Activated CD4-positive, alpha-beta T cell treated with anti-CD3 and anti-CD28 coated beads for 36 hours (primary cell): ENCODE data around the gene KDM5A. TPM values are rescaled to one million over a fixed set of nuclear protein-coding genes. Genes with fewer than 3 reads are reported as not detected.

ENCODE experiments used
- ATAC-seq: fragments of 200-7000 bp; cut with Tn5 transposase; one replicate; pipeline ENCODE4 v1.10.0; 2021; ENCODE audit warnings: mild to moderate bottlenecking, moderate library complexity
- CTCF ChIA-PET: fragments of 350-600 bp; sonication (Branson Sonifier 250); formaldehyde crosslinking; loops from one replicate; lab custom pipeline; 2021; ENCODE audit warnings: antibody characterized with exemption; lab: Charles Lee
- POLR2A ChIA-PET: fragments of 350-600 bp; sonication (Branson Sonifier 250); formaldehyde crosslinking; loops from one replicate; lab custom pipeline; 2021; ENCODE audit warnings: antibody characterized with exemption, inconsistent platforms; lab: Charles Lee
- DNase-seq: peaks from one replicate; pipeline ENCODE4 v3.0.0-alpha.2; 2020
- H3K27ac Mint-ChIP-seq: one replicate; pipeline ENCODE4 v1.8.0; 2021; ENCODE audit warnings: mixed read lengths
- H3K27me3 Mint-ChIP-seq: one replicate; pipeline ENCODE4 v1.8.0; 2021; ENCODE audit warnings: mixed read lengths
- H3K36me3 Mint-ChIP-seq: one replicate; pipeline ENCODE4 v1.8.0; 2021; ENCODE audit warnings: low read depth, mixed read lengths
- H3K4me1 Mint-ChIP-seq: one replicate; pipeline ENCODE4 v1.8.0; 2021; ENCODE audit warnings: mixed read lengths
- H3K4me3 Mint-ChIP-seq: one replicate; pipeline ENCODE4 v1.8.0; 2021; ENCODE audit warnings: mild to moderate bottlenecking, moderate library complexity, mixed read lengths
- H3K9me3 Mint-ChIP-seq: one replicate; pipeline ENCODE4 v1.8.0; 2021; ENCODE audit warnings: low read depth, mixed read lengths
- intact Hi-C, 2 experiments: fragments of 100-400 bp; cut with DNase I in 1 of 2; cut with micrococcal nuclease in 1 of 2; formaldehyde crosslinking; loops; one replicate each; pipeline versions ENCODE4 v1.14.2 to v1.15.1; 2022 to 2024; cut with DNase I, micrococcal nuclease
- total RNA-seq, 2 experiments: library from RNA; stranded (reverse); gene quantifications; one replicate each; pipeline ENCODE4 v1.2.3, GENCODE V29; 2021

KDM5A gene
- total RNA-seq, 2 experiments from 2014 or later: 40.3 to 58.7 TPM

DNA sequence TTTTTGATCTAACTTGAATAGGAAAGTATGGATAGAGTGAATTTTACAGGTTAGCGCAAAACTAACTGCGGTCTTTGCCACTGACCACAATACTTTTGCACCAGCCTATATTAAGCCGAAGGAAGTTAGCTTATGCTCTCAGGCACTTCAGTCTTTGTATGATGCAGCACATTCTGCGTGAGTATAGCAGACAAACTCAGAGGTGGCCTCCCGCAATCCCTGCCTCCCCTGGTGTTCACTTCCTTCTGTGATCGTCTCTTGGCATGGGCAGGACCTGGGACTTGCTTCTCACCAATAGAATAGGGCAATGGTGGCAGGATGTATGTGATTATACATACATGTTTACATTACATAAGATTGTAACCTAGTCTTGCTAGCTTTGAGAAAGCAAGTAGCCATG lies 116.2 kb downstream of the KDM5A start:
- ChIA-PET POLR2A (interaction anchor here (0.7 kb wide), 1 partner anchor 28 kb away, joined by 3 read pairs; no protein-coding TSS in a partner anchor), CTCF (interaction anchor here (0.6 to 0.9 kb wide), 2 partner anchors 13 to 180 kb away, joined by 3 to 7 read pairs; no protein-coding TSS in a partner anchor)
- ATAC-seq: peak; percentile 17

DNA sequence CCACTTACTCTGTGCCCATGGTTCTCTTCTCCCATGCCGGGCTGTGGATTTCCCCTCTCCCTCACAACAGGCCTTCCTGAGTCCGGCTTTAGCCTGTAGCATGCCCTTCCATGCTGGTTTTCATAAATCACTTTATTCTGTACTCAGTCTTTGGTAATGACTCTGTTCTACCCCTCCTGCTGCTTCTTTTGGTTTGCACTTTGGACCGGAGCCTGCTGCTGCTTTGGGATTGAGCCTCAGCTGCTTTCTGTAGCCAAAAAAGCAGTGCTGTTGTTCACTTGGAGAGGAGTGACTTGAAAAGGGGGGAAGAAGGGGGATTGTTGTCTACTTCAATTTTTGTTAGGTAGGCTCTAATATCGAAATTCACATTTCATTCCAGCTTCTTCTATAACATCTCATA lies 118.0 kb downstream of the KDM5A start:
- Mint-ChIP-seq H3K9me3 (no peaks in the 10 kb centered on the region), H3K27me3 (peaks cover 1% of the 10 kb centered on the region), H3K4me1 (peaks cover 2% of the 10 kb centered on the region), H3K27ac (no peak overlapping the region), H3K4me3 (no peak overlapping the region), H3K36me3 (no peaks in the 10 kb centered on the region)
- DNase-seq (no peak), ATAC-seq (no peak)
- ChIA-PET CTCF (interaction anchor here (0.6 kb wide), 2 partner anchors 8 to 21 kb away, joined by 3 read pairs; no protein-coding TSS in a partner anchor), POLR2A (no interaction called here)
- intact Hi-C loops: no loop called here

More for the DNA sequence above, 116.2 kb downstream of the KDM5A start:
- Mint-ChIP-seq H3K27ac (no peak overlapping the region), H3K9me3 (no peaks in the 10 kb centered on the region), H3K4me3 (no peak overlapping the region), H3K27me3 (no peaks in the 10 kb centered on the region), H3K4me1 (peaks cover 2% of the 10 kb centered on the region), H3K36me3 (no peaks in the 10 kb centered on the region)
- no peak for DNase-seq
- intact Hi-C loops: no loop called here

DNA sequence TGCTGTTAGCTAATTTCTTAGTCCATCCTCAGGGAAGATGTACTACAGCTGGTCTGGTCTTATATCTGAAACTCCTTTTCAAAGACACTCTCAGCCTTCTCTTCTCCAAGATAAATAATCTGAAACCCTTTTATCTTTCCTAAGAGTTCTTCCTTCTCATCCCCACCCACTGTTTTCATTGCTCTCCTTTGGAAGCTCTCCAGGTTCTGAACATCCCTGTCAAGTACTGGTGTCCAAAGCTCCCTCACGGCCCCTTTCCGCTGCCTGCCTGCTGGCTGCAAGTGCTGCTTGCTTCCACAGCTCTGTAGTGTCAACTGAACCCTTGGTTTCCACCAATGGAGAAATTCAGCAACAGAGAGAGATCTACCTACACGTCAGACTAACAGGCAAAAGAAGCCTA lies 119.9 kb downstream of the KDM5A start:
- CTCF ChIA-PET: interaction anchor here (0.5 to 1.1 kb wide), 2 partner anchors 33 to 325 kb away, joined by 3 to 4 read pairs; no protein-coding TSS in a partner anchor
- H3K27ac Mint-ChIP-seq: no peak overlapping the region
- no peaks in the 10 kb centered on the region for H3K36me3 Mint-ChIP-seq
- no peak overlapping the region for H3K4me3 Mint-ChIP-seq
- POLR2A ChIA-PET: no interaction called here
- H3K4me1 Mint-ChIP-seq: peaks cover 12% of the 10 kb centered on the region
- no peak for DNase-seq
- intact Hi-C loops: no loop called here
- peaks cover 1% of the 10 kb centered on the region for H3K27me3 Mint-ChIP-seq
- H3K9me3 Mint-ChIP-seq: no peaks in the 10 kb centered on the region
- ATAC-seq: no peak

DNA sequence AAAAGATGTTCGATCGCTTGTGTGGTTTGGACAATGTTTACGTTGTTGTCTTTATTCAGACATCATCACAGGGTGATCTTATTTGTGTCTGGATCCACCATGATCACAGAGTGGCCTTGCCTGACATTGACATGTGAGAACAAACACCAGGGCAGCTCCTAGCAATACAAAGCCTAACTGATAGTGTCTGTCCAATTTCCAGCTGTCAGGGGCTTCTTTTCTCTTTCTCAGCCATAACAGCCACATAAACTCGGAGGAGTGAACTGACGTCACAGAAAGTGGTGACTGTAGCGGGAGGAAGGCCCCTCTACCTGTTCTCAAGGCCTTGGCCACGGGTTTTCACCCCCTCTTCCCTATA lies 120.7 kb downstream of the KDM5A start:
- no peak overlapping the region for H3K27ac Mint-ChIP-seq
- no peaks in the 10 kb centered on the region for H3K36me3 Mint-ChIP-seq
- H3K4me3 Mint-ChIP-seq: no peak overlapping the region
- ChIA-PET POLR2A (no interaction called here), CTCF (interaction anchor here (0.5 kb wide), 1 partner anchor 326 kb away, joined by 3 read pairs; no protein-coding TSS in a partner anchor)
- H3K27me3 Mint-ChIP-seq: peaks cover 1% of the 10 kb centered on the region
- ATAC-seq: no peak
- DNase-seq: no peak
- peaks cover 15% of the 10 kb centered on the region for H3K4me1 Mint-ChIP-seq
- intact Hi-C loops: no loop called here
- H3K9me3 Mint-ChIP-seq: no peaks in the 10 kb centered on the region

DNA sequence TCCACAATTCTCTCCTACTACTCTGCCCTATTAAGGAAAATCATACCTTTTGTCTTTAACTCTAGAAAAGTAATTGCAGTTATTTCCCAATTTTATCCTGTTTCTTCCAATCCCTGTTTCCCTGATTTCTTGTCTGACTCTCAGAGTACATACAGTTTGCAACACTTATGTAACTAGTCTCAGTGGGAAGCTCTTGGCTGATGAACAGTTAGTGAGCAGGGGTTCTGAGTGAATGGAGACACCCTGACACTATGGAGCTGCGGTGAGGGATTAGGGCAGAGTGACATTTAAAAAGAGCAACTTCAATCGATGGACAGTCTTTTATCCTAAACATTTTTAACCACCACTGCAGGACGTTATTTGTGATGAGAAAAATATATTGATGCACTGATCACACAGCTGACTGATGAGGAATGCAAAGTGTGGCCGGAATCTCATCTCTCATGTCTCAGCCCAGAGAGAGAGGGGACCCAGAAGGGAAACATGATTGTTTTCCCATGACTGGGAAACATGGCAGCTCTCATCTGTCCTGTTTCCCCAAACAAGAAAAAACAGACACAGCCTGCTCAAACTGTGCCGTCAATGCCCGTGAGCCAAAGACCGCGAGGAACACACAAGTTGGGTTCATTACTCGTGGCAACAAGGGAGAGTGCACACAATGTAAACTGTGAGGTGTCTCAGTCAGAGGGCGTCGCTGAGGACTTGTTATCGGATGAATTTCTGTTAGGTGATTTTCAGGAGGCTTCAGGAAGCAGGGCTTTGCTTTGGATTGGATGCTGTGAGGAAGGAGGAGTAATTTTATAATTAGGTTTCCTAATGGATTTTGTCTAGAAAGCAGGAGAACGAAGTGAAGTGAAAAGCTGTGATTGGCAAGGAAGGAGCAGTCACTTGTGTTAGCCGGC lies 121.3 kb downstream of the KDM5A start:
- ChIA-PET POLR2A (no interaction called here), CTCF (interaction anchor here (0.7 kb wide), 1 partner anchor 23 kb away, joined by 4 read pairs; no protein-coding TSS in a partner anchor)
- no peak overlapping the region for H3K27ac Mint-ChIP-seq

DNA sequence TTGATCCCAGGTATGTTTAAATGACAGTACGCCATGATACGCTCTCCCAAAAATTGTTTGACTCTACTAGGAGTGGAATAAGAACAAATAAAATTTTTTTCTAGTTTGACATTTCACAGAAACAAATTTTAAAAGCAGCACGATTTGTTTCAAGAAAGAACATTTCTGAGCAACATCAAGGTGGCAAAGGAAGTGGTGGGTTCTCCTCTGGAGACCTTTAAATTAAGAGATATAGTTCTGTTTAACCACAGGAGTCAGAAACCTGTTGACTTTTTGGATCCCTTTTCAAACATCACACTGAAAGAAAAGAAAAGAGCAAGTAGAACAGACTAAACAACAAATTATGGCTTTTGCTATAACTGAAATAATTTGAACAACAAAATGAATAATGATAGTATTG lies 124.0 kb downstream of the KDM5A start:
- Mint-ChIP-seq H3K4me3 (no peak overlapping the region), H3K9me3 (no peaks in the 10 kb centered on the region), H3K27me3 (peaks cover 1% of the 10 kb centered on the region), H3K4me1 (peaks cover 14% of the 10 kb centered on the region), H3K27ac (no peak overlapping the region), H3K36me3 (no peaks in the 10 kb centered on the region)
- intact Hi-C loops: no loop called here
- ChIA-PET CTCF (no interaction called here), POLR2A (no interaction called here)
- ATAC-seq (no peak), DNase-seq (no peak)

More for the DNA sequence above, 121.3 kb downstream of the KDM5A start:
- DNase-seq (no peak), ATAC-seq (no peak)
- Mint-ChIP-seq H3K4me1 (peaks cover 15% of the 10 kb centered on the region), H3K36me3 (no peaks in the 10 kb centered on the region), H3K27me3 (peaks cover 1% of the 10 kb centered on the region), H3K9me3 (no peaks in the 10 kb centered on the region), H3K4me3 (no peak overlapping the region)
- intact Hi-C loops: no loop called here

DNA sequence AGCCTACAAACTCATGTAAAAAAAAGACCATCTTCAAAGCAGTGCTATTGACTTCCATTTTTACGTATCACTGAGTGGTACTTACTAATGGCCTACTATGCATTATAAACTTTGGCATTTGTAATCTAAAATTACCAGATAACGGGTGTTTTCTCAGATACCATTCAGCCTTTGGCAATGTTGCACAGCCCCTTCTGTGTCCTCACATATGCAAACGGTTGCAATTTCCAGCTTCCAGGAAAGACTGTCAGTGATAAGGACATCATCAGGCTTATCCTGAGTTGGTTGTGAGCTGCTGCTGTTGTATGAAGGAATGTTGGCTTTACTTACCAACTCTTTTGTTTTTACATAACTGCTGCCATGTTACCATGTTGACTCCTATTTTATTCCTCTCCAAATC lies 124.9 kb downstream of the KDM5A start:
- peaks cover 14% of the 10 kb centered on the region for H3K4me1 Mint-ChIP-seq
- ChIA-PET CTCF (interaction anchor here (0.7 kb wide), 1 partner anchor 86 kb away, joined by 3 read pairs; no protein-coding TSS in a partner anchor), POLR2A (no interaction called here)
- H3K27ac Mint-ChIP-seq: no peak overlapping the region
- no peak for DNase-seq
- no peaks in the 10 kb centered on the region for H3K9me3 Mint-ChIP-seq
- H3K36me3 Mint-ChIP-seq: no peaks in the 10 kb centered on the region
- ATAC-seq: no peak
- H3K27me3 Mint-ChIP-seq: peaks cover 3% of the 10 kb centered on the region
- H3K4me3 Mint-ChIP-seq: no peak overlapping the region
- intact Hi-C loops: no loop called here

DNA sequence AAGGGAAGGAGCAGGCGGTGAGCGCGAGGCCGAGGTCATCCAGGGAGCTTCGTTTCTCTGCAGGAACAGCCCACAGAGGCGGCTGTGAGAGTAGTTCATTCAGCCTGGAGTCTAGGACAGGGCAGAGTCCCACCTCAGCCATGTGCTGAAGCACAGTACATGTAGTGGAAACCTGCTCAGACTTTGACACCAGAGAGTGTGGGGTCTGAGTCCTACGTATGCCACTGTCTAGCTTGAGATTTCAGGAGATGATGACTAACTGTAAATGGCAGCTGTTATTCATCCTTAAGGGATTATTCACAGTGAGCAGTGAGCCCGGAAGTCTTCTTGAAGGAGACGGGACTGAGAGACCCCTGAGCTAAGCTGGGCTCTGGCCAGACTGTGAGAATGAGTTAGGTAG lies 125.5 kb downstream of the KDM5A start:
- H3K27ac Mint-ChIP-seq: no peak overlapping the region
- CTCF ChIA-PET: interaction anchor here (0.8 kb wide), 1 partner anchor 22 kb away, joined by 3 read pairs; no protein-coding TSS in a partner anchor
- peaks cover 5% of the 10 kb centered on the region for H3K27me3 Mint-ChIP-seq
- H3K4me1 Mint-ChIP-seq: peaks cover 14% of the 10 kb centered on the region
- ATAC-seq (no peak), DNase-seq (no peak)
- intact Hi-C loops: no loop called here
- POLR2A ChIA-PET: no interaction called here
- H3K9me3 Mint-ChIP-seq: no peaks in the 10 kb centered on the region
- H3K36me3 Mint-ChIP-seq: no peaks in the 10 kb centered on the region
- H3K4me3 Mint-ChIP-seq: no peak overlapping the region

DNA sequence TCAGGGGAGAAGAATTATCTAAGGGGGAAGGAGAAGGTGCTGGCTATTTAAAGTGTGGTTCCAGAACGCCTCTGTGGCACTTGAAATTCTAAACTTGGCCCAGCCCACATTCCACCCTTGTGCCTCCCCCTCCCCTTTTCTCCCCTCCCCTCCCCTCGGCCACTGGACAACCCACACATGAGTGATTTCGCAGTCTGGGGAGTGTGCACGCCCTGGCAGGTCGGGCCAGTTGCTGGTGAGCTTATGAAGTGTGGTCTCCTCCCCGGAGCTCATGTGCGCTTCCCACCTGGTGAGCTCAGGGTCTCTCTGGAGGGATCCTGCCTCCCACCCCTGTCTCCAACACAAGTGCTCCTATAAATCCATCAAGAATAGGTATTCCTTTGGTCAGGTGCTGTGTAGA lies 126.3 kb downstream of the KDM5A start, which contains the start of gene SLC6A13:
Gene SLC6A13 (minus strand): TSS at position 20 of the 400 bp plus-strand sequence. CDS start 2,784 bp downstream, outside the sequence.
- POLR2A ChIA-PET: no interaction called here
- CTCF ChIA-PET: interaction anchor here (0.8 kb wide), 1 partner anchor 23 kb away, joined by 3 read pairs; no protein-coding TSS in a partner anchor
- no peak for ATAC-seq
- no peak for DNase-seq
- Mint-ChIP-seq H3K9me3 (no peaks in the 10 kb centered on the region), H3K4me3 (no peak within 1 kb of the TSS), H3K4me1 (peaks cover 14% of the 10 kb centered on the region), H3K27ac (no peak within 1 kb of the TSS), H3K36me3 (no peaks in the 10 kb centered on the region), H3K27me3 (peaks cover 12% of the 10 kb centered on the region)
- intact Hi-C loops: no loop called here

DNA sequence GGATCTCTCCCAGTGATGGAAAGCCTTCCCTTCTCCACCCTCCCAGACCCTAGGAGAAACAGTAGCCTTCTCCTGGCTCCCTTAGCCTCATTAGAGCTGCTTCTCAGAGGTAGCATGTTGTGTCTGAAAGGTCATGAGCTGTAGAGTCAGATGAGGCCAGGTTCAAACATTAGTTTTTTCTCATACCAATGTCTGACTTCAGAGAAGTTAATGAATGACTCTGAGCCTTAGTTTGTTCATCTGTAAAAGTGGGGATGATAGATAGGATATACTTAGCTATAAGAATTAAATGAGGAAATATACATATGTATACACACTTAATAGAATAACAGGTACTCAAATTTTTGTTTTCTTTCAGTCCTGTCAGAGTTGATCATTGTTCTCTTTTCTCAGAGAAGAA lies 127.0 kb downstream of the KDM5A start:
- intact Hi-C loops: no loop called here
- DNase-seq: no peak
- no peak overlapping the region for H3K27ac Mint-ChIP-seq
- ATAC-seq: no peak
- no peak overlapping the region for H3K4me3 Mint-ChIP-seq
- H3K36me3 Mint-ChIP-seq: no peaks in the 10 kb centered on the region
- ChIA-PET CTCF (no interaction called here), POLR2A (interaction anchor here (0.7 kb wide), 1 partner anchor 18 kb away, joined by 4 read pairs; no protein-coding TSS in a partner anchor)
- no peaks in the 10 kb centered on the region for H3K9me3 Mint-ChIP-seq
- peaks cover 16% of the 10 kb centered on the region for H3K27me3 Mint-ChIP-seq
- peaks cover 14% of the 10 kb centered on the region for H3K4me1 Mint-ChIP-seq

DNA sequence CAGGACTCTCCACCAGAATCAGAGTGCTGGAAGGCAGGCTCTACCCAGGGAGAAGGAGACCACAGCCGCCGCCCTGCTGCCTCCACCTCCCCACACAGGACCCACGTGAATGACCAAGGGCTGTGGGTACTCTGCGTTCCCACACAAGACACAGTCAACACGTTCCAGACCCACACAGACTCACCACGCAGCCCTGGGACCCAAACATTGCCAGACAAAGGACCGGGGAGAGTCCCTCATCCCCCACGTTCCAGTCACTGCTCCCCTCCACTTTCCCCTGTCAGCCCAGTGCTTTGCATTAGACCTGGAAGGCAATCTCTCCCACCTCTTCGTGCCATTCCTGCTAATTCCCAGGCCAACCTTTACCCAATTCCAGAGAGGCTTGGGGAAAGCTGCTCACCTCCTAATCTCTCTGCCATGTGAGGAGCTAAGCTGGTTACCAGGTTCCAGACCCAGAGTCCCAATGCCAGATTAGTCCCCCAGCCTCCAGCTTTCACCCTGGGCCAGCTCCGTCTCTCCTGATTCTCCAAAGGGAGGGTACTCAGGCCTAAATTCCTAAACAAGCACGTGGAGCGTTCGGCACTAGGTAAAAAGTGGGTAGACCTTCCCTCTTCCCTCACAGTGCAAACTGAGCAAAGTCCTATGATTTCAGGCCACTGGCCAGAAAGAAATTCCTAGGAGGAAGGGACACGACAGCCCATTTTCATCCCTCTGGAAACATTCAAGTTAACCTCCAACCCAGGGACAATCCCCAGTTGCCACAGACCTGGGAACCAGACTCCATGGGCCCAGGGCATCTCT lies 131.4 kb downstream of the KDM5A start:
- Mint-ChIP-seq H3K36me3 (no peaks in the 10 kb centered on the region), H3K27ac (no peak overlapping the region), H3K4me1 (no peaks in the 10 kb centered on the region), H3K4me3 (no peak overlapping the region), H3K9me3 (no peaks in the 10 kb centered on the region), H3K27me3 (peaks cover 38% of the 10 kb centered on the region)
- no peak for DNase-seq
- POLR2A ChIA-PET: no interaction called here
- intact Hi-C loops: no loop called here
- ATAC-seq: no peak
- CTCF ChIA-PET: interaction anchor here (0.7 kb wide), 1 partner anchor 19 kb away, joined by 5 read pairs; no protein-coding TSS in a partner anchor
